ENCODE data around the gene CEACAM5. TPM values are rescaled to one million over a fixed set of nuclear protein-coding genes. Genes with fewer than 3 reads are reported as not detected.

CEACAM5 gene
- total RNA-seq, 4 donors from 2014 or later, result 0.83 to 2.2 TPM; not detected in 2

DNA sequence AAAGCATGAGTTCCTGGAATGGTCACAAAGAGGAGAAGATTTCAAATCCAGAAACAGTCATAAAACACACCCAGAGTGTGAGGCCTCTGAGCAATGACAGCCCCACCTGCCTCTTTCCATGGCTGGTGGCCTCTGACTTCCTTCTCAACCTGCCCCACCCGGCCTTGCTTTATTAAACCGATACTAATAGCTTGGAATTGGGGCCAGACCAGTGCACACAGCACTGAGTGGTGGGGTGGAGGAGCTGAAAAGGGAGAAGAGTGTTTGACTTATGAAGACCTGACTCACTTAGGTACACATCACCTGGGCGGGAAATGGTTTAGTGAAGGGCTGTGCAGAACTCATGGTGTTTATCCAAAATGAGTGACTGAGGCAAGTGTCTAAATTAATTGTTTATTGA, 26.2 kb downstream of the CEACAM5 start:
- Histone ChIP-seq H3K9me3 (no peaks in the 10 kb centered on the region), H3K27ac (replicated peaks in 1 of 4) (no peak overlapping the region), H3K4me1 (no peaks in the 10 kb centered on the region), H3K4me3 (no peak overlapping the region), H3K36me3 (no peaks in the 10 kb centered on the region), H3K27me3 (peaks cover 0 to 11% (median 0%) of the 10 kb centered on the region in 4 donors)
- no peak for TF ChIP-seq POLR2AphosphoS5 (IDR thresholded peaks at IDR 0.05)
- TF ChIP-seq POLR2A (IDR thresholded peaks at IDR 0.05; ENCODE audit: low read depth), result no peak
- WGBS, result 74% methylated on average over 3 of the region's 3 CpGs
- DNase-seq (ENCODE audit: extremely low spot score), result no peak
- intact Hi-C loops (cut with DNase I), result no loop called here

DNA sequence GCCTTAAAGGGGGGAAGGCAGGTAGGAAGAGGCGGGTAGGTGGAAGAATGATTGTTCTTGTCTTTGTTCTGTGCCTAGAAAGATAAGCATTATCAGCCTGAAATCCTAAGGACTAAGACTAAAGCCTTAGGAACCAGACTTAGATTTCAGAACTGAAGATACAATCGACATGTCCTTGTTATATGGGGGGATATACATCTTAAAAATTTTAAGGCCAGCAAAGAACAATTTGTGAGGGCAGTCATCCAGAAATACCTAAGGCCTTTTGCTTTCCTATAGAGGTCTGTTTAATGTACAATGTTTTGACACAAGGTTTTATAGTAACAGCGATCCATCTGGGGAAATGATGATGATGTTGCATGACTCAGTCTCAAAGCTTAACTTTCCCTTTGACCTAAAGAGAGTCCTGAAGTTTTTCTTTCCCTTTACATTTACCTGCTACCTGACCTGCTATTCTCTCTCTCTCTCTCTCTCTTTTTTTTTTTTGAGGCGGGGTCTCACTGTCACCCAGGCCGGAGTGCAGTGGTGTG, 26.7 kb downstream of the CEACAM5 start:
- no peak for DNase-seq (ENCODE audit: extremely low spot score)
- H3K27ac ChIP-seq (replicated peaks in 1 of 4), result no peak overlapping the region
- no peaks in the 10 kb centered on the region for H3K9me3 ChIP-seq
- no peaks in the 10 kb centered on the region for H3K4me1 ChIP-seq
- intact Hi-C loops (cut with DNase I), result no loop called here
- WGBS, result 80% methylated on average over 5 of the region's 5 CpGs
- H3K27me3 ChIP-seq, result peaks cover 0 to 11% (median 0%) of the 10 kb centered on the region in 4 donors
- no peaks in the 10 kb centered on the region for H3K36me3 ChIP-seq
- H3K4me3 ChIP-seq, result no peak overlapping the region
- TF ChIP-seq POLR2A (IDR thresholded peaks at IDR 0.05; ENCODE audit: low read depth), result no peak
- TF ChIP-seq POLR2AphosphoS5 (IDR thresholded peaks at IDR 0.05), result no peak
- no peak for TF ChIP-seq EP300 (IDR thresholded peaks at IDR 0.05)
- TF ChIP-seq, protein P1, sequence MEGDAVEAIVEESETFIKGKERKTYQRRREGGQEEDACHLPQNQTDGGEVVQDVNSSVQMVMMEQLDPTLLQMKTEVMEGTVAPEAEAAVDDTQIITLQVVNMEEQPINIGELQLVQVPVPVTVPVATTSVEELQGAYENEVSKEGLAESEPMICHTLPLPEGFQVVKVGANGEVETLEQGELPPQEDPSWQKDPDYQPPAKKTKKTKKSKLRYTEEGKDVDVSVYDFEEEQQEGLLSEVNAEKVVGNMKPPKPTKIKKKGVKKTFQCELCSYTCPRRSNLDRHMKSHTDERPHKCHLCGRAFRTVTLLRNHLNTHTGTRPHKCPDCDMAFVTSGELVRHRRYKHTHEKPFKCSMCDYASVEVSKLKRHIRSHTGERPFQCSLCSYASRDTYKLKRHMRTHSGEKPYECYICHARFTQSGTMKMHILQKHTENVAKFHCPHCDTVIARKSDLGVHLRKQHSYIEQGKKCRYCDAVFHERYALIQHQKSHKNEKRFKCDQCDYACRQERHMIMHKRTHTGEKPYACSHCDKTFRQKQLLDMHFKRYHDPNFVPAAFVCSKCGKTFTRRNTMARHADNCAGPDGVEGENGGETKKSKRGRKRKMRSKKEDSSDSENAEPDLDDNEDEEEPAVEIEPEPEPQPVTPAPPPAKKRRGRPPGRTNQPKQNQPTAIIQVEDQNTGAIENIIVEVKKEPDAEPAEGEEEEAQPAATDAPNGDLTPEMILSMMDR (IDR thresholded peaks at IDR 0.05), result no peak

DNA sequence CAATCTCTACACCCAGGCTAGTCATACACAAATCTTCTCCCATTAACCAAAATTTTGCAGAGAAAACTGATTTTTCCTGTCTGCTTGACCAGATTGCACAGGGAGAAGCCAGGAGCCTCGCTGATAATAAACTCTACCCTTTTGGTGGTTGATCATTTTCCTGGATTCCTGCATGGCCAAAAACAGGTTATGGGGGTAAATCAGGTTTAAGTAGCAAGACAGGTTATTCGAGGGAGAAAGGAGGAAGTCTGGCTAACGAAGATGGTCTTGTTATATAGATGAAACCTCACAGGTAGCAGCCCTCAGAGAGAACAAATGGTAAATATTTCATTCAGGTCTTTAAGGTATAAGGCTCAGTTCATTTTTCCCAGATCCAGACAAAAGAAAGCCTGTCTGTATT, 30.9 kb downstream of the CEACAM5 start:
- Histone ChIP-seq H3K9me3 (no peaks in the 10 kb centered on the region), H3K27ac (replicated peaks in 1 of 4) (no peak overlapping the region), H3K36me3 (no peaks in the 10 kb centered on the region), H3K27me3 (peaks cover 0 to 14% (median 0%) of the 10 kb centered on the region in 4 donors), H3K4me3 (no peak overlapping the region), H3K4me1 (no peaks in the 10 kb centered on the region)
- intact Hi-C loops (cut with DNase I), result no loop called here
- DNase-seq (ENCODE audit: extremely low spot score), result no peak
- TF ChIP-seq, protein P1 (IDR thresholded peaks at IDR 0.05), result no peak
- 55% methylated on average over 3 of the region's 3 CpGs for WGBS

DNA sequence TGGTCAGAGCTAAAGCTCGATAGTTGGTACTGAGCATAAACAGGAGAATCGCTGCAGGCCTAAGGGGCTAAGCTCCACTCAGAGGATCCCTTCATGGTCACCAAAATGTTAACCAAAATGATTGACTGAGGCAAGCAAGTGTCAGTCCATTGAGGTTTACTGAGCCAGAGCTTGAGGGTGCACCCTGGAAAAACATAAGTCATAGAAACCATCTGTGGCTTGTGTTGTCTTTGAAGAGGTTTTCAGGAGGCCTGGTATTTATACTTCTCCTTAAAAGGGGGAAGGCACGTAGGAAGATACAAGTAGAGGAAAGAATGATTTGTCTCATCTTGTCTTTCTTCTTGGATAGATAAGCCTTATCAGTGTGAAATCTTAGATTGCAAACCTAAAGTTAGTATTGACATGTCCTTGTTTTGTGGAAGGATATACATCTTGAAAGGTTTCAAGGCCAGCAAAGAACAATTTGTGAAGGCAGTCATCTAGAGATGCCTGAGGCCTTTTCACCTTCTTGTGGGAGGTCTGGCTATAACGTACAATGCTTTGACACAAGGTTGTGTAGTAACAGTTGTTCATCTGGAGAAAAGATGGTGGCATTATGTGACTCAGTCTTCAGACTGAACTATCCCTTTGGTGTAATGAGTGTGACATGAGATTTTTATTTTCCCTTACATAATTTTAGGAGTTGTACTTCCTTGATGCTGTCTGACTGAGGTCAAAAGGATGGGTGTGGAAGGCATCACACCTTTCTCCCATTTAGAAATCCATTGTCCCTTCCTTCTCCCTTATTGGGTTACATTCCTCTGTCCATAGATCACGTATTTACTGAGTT, 32.2 kb downstream of the CEACAM5 start:
- Histone ChIP-seq H3K27me3 (peaks cover 0 to 24% (median 0%) of the 10 kb centered on the region in 4 donors), H3K36me3 (no peaks in the 10 kb centered on the region), H3K9me3 (no peaks in the 10 kb centered on the region), H3K4me1 (no peaks in the 10 kb centered on the region), H3K4me3 (no peak overlapping the region), H3K27ac (replicated peaks in 1 of 4) (no peak overlapping the region)
- WGBS, result 67% methylated on average over 5 of the region's 5 CpGs
- TF ChIP-seq POLR2A (IDR thresholded peaks at IDR 0.05; ENCODE audit: low read depth) (no peak), POLR2AphosphoS5 (IDR thresholded peaks at IDR 0.05) (no peak), EP300 (IDR thresholded peaks at IDR 0.05) (no peak)
- TF ChIP-seq, protein P1 (IDR thresholded peaks at IDR 0.05), result no peak
- intact Hi-C loops (cut with DNase I), result no loop called here
- DNase-seq (ENCODE audit: extremely low spot score), result no peak

DNA sequence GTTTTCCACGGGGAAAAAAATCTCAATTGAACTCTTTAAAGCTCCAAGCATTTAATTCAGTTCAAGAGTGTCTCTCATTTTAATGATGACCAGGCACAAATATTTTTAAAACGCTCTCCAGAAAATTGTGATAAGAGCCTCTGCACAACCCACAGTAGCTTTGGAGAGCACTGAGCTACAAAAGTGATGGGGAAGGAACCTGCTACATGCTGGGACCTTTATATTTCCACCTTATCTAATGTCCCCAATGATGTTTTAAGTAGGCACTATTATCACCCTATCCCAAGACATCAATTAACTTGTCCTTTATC, 32.8 kb downstream of the CEACAM5 start:
- 78% methylated on average over 2 of the region's 2 CpGs for WGBS
- no peak overlapping the region for H3K4me3 ChIP-seq
- TF ChIP-seq, protein P1 (IDR thresholded peaks at IDR 0.05), result no peak
- TF ChIP-seq POLR2AphosphoS5 (IDR thresholded peaks at IDR 0.05), result no peak
- TF ChIP-seq POLR2A (IDR thresholded peaks at IDR 0.05; ENCODE audit: low read depth), result no peak
- no peak for TF ChIP-seq EP300 (IDR thresholded peaks at IDR 0.05)
- no peaks in the 10 kb centered on the region for H3K9me3 ChIP-seq
- H3K4me1 ChIP-seq, result no peaks in the 10 kb centered on the region
- H3K36me3 ChIP-seq, result no peaks in the 10 kb centered on the region
- peaks cover 0 to 29% (median 0%) of the 10 kb centered on the region in 4 donors for H3K27me3 ChIP-seq
- DNase-seq (ENCODE audit: extremely low spot score), result no peak
- intact Hi-C loops (cut with DNase I), result no loop called here
- no peak overlapping the region for H3K27ac ChIP-seq (replicated peaks in 1 of 4)

Measured in esophagus muscularis mucosa (tissue), 4 donors.